Activated CD4-positive, alpha-beta T cell treated with anti-CD3 and anti-CD28 coated beads for 24 hours (primary cell): Measurements from ENCODE around the gene MRPL39.
A peak's percentile ranks its signal among the peaks of the same experiment; 100 is the strongest.

ENCODE experiments used
- DNase-seq, 2 donors: peaks; one replicate each; pipeline ENCODE4 v3.0.0-alpha.2; 2020; ENCODE audit warnings: low read depth in 2 of 2

The MRPL39 gene

GRCh38 chr21:25568246-25568645, 39.0 kb downstream of the MRPL39 start:
- DNase-seq: no peak

- no peak for DNase-seq
These were observed 39.8 kb downstream of the MRPL39 start for GRCh38 chr21:25567472-25567871.

- no peak for DNase-seq
These were observed 40.6 kb downstream of the MRPL39 start for GRCh38 chr21:25566645-25567044.

GRCh38 chr21:25565272-25566211, 41.7 kb downstream of the MRPL39 start:
- DNase-seq: no peak

GRCh38 chr21:25564349-25564948, 42.8 kb downstream of the MRPL39 start:
- DNase-seq: no peak

- DNase-seq: no peak
These were observed 43.7 kb downstream of the MRPL39 start for GRCh38 chr21:25563361-25564116.

- DNase-seq: no peak
These were observed 44.6 kb downstream of the MRPL39 start for GRCh38 chr21:25562660-25563059.

GRCh38 chr21:25561668-25562641, 45.3 kb downstream of the MRPL39 start:
- peak; percentile 69 to 80 for DNase-seq

- no peak for DNase-seq
These were observed 46.4 kb downstream of the MRPL39 start for GRCh38 chr21:25560891-25561290.

GRCh38 chr21:25560271-25560685, 47.0 kb downstream of the MRPL39 start:
- DNase-seq: no peak

- no peak for DNase-seq
These were observed 47.5 kb downstream of the MRPL39 start for GRCh38 chr21:25559746-25560145.

GRCh38 chr21:25558123-25558522, 49.2 kb downstream of the MRPL39 start:
- DNase-seq: no peak

- no peak for DNase-seq
These were observed 50.1 kb downstream of the MRPL39 start for GRCh38 chr21:25557180-25557579.

- no peak for DNase-seq
These were observed 51.2 kb downstream of the MRPL39 start for GRCh38 chr21:25556091-25556490.

GRCh38 chr21:25555492-25555891, 51.8 kb downstream of the MRPL39 start:
- DNase-seq: no peak

- no peak for DNase-seq
These were observed 54.4 kb downstream of the MRPL39 start for GRCh38 chr21:25552856-25553255.

GRCh38 chr21:25551569-25551968, 55.7 kb downstream of the MRPL39 start:
- DNase-seq: no peak

GRCh38 chr21:25550352-25551120, 56.7 kb downstream of the MRPL39 start:
- no peak for DNase-seq

- DNase-seq: no peak
These were observed 66.2 kb downstream of the MRPL39 start for GRCh38 chr21:25541042-25541441.

- no peak for DNase-seq
These were observed 67.7 kb downstream of the MRPL39 start for GRCh38 chr21:25539606-25540005.
